Measurements from ENCODE around the gene TAS2R4. TPM values are rescaled to one million over a fixed set of nuclear protein-coding genes. Genes with fewer than 3 reads are reported as not detected.
"Not testable (repeated sequence)": the region's sequence is repeated elsewhere in the genome, so short reads cannot be mapped to it uniquely, and the experiment has no call there.

Gene TAS2R4
- total RNA-seq, 1 donor from 2014 or later = 1.9 TPM

DNA sequence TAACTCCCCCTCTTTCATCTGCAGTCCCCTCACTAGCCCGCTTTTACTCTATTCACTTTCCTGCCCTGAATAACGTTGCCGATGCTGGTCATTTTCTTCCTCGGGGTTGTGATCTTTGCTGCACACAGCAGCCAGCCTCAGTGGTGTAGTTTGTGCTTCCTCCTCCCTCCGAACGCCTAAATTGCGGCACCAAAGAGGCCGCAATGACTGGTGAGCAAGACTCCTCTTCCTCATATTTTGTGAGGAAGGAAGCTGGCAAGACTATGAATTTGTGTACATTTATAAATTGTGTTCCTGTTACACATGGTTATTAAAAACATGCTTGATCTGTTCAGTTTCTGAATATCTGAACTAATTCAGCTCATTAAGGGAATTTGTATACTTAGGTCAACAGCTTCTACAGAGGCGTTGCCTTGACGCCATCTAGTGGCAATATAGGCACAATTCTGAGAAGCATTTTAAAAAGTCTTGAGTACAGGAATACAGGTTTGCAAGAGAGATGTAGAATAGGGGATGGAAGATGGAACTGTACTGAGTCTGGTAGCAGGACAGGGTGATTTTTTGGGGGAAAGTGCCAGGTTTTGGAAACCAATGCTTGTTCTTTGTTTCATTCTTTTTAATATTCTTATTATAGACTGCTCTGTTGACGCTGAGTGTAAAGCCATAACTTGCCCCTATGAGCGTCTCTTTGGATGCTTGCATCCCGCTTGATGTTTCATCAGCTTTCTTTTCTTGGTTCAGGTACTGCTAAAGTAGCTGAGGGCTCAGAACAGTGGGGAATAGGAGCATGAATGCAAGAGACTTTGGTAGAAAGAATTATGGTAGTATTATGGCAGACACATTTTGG is 9.5 kb downstream of the TAS2R4 start:
- Mint-ChIP-seq H3K4me1 (no peaks in the 10 kb centered on the region), H3K27me3 (no peaks in the 10 kb centered on the region), H3K4me3 (no peak overlapping the region), H3K36me3 (ENCODE audit: low read depth) (peaks cover 20% of the 10 kb centered on the region), H3K9me3 (no peaks in the 10 kb centered on the region), H3K27ac (no peak overlapping the region)
- intact Hi-C loops (cut with micrococcal nuclease) = loop anchor here (1.0 kb wide), 2 partner anchors 31 to 132 kb away; no protein-coding TSS in a partner anchor
- ATAC-seq (ENCODE audit: low read depth) (peak; percentile 40), DNase-seq (no peak)
- TF ChIP-seq, protein P1, sequence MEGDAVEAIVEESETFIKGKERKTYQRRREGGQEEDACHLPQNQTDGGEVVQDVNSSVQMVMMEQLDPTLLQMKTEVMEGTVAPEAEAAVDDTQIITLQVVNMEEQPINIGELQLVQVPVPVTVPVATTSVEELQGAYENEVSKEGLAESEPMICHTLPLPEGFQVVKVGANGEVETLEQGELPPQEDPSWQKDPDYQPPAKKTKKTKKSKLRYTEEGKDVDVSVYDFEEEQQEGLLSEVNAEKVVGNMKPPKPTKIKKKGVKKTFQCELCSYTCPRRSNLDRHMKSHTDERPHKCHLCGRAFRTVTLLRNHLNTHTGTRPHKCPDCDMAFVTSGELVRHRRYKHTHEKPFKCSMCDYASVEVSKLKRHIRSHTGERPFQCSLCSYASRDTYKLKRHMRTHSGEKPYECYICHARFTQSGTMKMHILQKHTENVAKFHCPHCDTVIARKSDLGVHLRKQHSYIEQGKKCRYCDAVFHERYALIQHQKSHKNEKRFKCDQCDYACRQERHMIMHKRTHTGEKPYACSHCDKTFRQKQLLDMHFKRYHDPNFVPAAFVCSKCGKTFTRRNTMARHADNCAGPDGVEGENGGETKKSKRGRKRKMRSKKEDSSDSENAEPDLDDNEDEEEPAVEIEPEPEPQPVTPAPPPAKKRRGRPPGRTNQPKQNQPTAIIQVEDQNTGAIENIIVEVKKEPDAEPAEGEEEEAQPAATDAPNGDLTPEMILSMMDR (IDR thresholded peaks at IDR 0.05) = peak; percentile 70
- ChIA-PET POLR2A (no interaction called here), CTCF (interaction anchor here (1.0 to 3.6 kb wide), 4 partner anchors 11 to 132 kb away, joined by 3 to 36 read pairs (median 6); partner anchors contain the start of gene SSBP1)

DNA sequence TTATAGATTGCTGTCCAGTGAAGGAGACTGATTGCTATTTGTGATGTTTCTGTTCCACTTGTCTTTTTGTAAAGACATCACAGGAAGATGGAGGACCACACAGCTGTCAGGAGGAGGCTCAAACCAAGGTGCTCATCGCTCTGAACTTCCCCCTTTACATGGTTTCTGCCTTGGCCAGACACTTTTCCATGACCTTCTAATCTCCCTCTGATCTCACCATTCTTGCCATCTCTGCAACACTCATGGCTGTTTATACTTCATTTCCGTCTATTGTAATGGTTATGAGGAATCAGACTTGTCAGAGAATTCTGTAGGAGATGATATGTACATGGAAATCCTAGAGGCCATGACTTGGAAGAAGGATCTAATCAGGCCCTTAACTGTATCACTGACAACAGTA is 11.8 kb downstream of the TAS2R4 start:
- ATAC-seq (ENCODE audit: low read depth) (no peak), DNase-seq (no peak)
- Mint-ChIP-seq H3K4me1 (no peaks in the 10 kb centered on the region), H3K4me3 (no peak overlapping the region), H3K27me3 (no peaks in the 10 kb centered on the region), H3K9me3 (no peaks in the 10 kb centered on the region), H3K36me3 (ENCODE audit: low read depth) (peaks cover 25% of the 10 kb centered on the region), H3K27ac (no peak overlapping the region)
- intact Hi-C loops (cut with micrococcal nuclease) = no loop called here
- CTCF ChIA-PET = interaction anchor here (1.0 to 3.6 kb wide), 2 partner anchors 11 to 134 kb away, joined by 3 to 36 read pairs; no protein-coding TSS in a partner anchor
- POLR2A ChIA-PET = no interaction called here
- TF ChIP-seq, protein P1 (IDR thresholded peaks at IDR 0.05) = no peak

DNA sequence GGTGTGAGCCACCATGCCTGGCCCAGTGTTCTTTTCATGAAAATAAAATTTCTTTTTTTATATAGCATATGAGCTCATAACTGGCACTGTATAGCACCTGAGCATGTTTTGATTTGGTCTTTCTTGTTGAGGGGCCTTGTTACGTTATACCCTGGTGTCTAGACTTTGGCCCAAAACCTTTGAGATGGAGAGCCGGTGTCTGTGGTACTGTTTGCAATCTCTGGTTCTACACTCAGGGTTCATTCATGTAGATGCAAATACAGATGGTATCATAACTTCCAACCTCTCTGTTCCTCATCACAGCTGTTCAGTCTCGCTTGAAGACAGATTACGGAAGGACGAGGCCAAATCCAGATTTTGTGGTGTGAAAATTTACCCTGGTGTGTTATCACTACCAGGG is 13.4 kb downstream of the TAS2R4 start, which contains the start of gene TAS2R5:
Gene TAS2R5, plus strand, starts transcription at position 301 of the 400 bp plus-strand sequence. CDS start 145 bp downstream, outside the sequence.
- H3K9me3 Mint-ChIP-seq = no peaks in the 10 kb centered on the region
- ChIA-PET CTCF (no interaction called here), POLR2A (no interaction called here)
- intact Hi-C loops (cut with micrococcal nuclease) = no loop called here
- H3K27ac Mint-ChIP-seq = no peak within 1 kb of the TSS
- TF ChIP-seq, protein P1 (IDR thresholded peaks at IDR 0.05) = no peak
- H3K4me3 Mint-ChIP-seq = no peak within 1 kb of the TSS
- ATAC-seq (ENCODE audit: low read depth) (no peak), DNase-seq (no peak)
- H3K4me1 Mint-ChIP-seq = no peaks in the 10 kb centered on the region
- H3K36me3 Mint-ChIP-seq (ENCODE audit: low read depth) = peaks cover 30% of the 10 kb centered on the region
- no peaks in the 10 kb centered on the region for H3K27me3 Mint-ChIP-seq

DNA sequence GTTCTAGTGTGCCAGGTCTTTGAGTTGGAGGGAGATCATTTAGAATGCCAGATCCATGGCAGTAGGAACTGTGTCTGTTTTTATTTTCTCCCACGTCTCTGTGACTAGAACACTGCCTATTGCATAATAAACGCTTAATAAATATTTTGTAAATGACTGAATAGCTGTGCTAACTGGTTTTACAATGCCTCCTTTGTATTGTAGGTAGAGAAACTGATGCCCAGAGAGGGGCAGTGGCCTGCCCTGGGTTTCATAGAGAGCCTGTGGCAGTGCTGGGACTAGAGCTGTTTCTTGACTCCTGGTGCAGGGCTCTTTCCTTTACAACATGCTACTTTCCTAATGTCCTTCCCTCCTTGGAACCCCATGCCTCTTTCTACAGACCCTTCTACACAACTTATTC is 16.1 kb downstream of the TAS2R4 start:
- no peaks in the 10 kb centered on the region for H3K9me3 Mint-ChIP-seq
- CTCF ChIA-PET = no interaction called here
- H3K4me3 Mint-ChIP-seq = no peak overlapping the region
- no peaks in the 10 kb centered on the region for H3K4me1 Mint-ChIP-seq
- TF ChIP-seq, protein P1 (IDR thresholded peaks at IDR 0.05) = no peak
- POLR2A ChIA-PET = no interaction called here
- DNase-seq (no peak), ATAC-seq (ENCODE audit: low read depth) (no peak)
- no peaks in the 10 kb centered on the region for H3K27me3 Mint-ChIP-seq
- no peak overlapping the region for H3K27ac Mint-ChIP-seq
- peaks cover 27% of the 10 kb centered on the region for H3K36me3 Mint-ChIP-seq (ENCODE audit: low read depth)
- intact Hi-C loops (cut with micrococcal nuclease) = no loop called here

DNA sequence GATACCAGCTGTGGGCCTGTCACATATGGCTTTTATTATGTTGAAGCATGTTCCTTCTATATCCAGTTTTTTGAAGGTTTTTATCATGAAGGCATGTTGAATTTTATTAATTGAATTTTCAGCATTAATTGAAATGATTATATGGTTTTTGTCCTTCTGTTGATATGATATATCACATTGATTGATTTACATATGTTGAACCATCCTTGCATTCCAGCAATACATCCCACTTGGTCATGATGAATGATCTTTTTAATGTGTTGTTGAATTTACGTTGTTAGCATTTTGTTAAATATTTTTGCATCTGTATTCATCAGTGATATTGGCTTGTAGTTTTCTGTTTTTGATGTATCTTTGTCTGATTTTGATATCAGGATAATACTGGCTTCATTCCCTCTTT is 43.6 kb downstream of the TAS2R4 start:
- ATAC-seq (ENCODE audit: low read depth) = no peak
- no peak for DNase-seq
- Mint-ChIP-seq H3K4me1 (no peaks in the 10 kb centered on the region), H3K27me3 (no peaks in the 10 kb centered on the region), H3K9me3 (peaks cover 34% of the 10 kb centered on the region), H3K36me3 (ENCODE audit: low read depth) (peaks cover 22% of the 10 kb centered on the region), H3K4me3 (no peak overlapping the region), H3K27ac (no peak overlapping the region)
- intact Hi-C loops (cut with micrococcal nuclease) = no loop called here
- ChIA-PET CTCF (no interaction called here), POLR2A (no interaction called here)
- TF ChIP-seq, protein P1 (IDR thresholded peaks at IDR 0.05) = no peak

DNA sequence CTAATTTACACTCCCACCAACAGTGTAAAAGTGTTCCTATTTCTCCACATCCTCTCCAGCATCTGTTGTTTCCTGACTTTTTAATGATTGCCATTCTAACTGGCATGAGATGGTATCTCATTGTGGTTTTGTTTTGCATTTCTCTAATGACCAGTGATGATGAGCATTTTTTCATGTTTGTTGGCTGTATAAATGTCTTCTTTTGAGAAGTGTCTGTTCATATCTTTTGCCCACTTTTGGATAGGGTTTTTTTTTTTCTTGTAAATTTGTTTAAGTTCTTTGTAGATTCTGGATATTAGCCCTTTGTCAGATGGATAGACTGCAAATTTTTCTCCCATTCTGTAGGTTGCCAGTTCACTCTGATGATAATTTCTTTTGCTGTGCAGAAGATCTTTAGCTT is 46.0 kb downstream of the TAS2R4 start:
- not testable (repeated sequence) for ATAC-seq (ENCODE audit: low read depth)

More for the DNA sequence above, 46.0 kb downstream of the TAS2R4 start:
- intact Hi-C loops (cut with micrococcal nuclease); POLR2A ChIA-PET; H3K4me3 Mint-ChIP-seq; H3K27me3 Mint-ChIP-seq; CTCF ChIA-PET; H3K4me1 Mint-ChIP-seq; DNase-seq; H3K27ac Mint-ChIP-seq: not testable (repeated sequence)
- Mint-ChIP-seq H3K9me3 (peaks cover 36% of the 10 kb centered on the region), H3K36me3 (ENCODE audit: low read depth) (peaks cover 22% of the 10 kb centered on the region)
